ENCODE data around the gene ZNF638.
"Not testable (repeated sequence)": the region's sequence is repeated elsewhere in the genome, so short reads cannot be mapped to it uniquely, and the experiment has no call there.

Gene ZNF638

DNA sequence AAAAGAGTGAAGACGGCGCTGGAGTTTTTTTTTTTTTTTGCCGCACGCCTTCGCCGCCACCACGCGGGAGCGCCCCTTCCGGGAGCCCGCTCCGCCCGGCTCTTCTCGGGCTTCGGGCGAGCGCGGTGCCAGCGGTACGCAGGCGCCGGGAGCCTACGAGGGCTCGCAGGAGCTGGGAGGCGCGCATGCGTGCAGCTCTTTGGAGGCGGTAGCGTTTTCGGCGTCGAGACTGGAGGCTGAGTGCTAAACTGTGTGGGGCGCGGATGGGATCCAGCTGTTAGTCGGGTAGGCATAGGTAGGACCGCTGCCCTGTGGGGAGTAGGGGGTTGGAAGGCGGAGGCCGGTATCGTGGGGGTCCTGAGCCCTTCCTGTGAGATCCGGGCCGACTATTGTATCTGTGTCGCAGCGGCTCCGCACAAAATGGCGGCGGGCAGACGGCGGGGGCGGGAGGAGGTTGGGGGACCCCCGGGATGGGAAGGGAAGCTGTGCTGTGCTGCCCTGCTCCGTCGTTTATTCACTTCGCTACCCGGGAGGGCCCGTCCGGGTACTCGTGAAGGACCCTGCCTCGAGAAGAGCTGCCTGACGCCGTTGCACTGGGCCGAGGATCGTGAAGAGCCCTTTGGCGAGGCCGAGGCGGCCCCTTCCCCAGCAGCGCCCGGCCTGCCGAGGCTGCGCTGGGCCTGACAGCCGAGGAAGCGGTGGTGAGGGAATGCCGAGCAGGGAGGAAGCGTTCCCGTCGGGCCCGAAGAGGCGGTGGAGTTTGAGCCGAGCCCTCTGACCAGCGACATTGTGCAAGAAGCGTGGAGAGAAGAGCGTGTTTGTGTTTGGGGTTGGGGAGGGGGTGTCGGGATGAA lies at the start of gene ZNF638:
Gene ZNF638, plus strand, starts transcription at position 202 of the 854 bp plus-strand sequence. CDS start 17,173 bp downstream, outside the sequence.
- peak; percentile 85 to 86 for DNase-seq (ENCODE audit: low read depth in 2 of 2)

- no peak for DNase-seq (ENCODE audit: low read depth in 2 of 2)
Measured at GRCh38 chr2:71281950-71282349, 49.6 kb upstream of the ZNF638 start.

- DNase-seq (ENCODE audit: low read depth in 2 of 2): no peak
Measured at GRCh38 chr2:71282493-71282892, 49.1 kb upstream of the ZNF638 start.

DNA sequence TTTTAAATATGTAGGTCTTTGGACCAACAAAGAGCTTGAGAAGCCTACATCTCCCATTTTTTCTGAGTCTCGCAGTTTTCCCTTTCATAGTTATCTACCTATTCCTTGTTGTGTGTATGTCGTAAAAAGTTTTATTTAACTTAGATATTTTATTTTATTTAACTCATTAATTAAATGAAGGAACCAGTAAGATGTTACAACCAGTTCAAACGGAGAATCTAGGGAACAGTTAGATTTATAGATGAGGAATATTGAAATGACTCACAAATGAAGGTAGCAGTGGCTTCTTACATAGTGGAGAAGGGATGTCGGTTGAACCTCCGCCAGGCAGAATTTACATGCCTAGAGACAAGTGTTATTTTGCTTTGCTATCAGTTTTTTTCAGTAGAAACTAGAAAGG lies 48.5 kb upstream of the ZNF638 start:
- DNase-seq (ENCODE audit: low read depth in 2 of 2): no peak

GRCh38 chr2:71285706-71286105 lies 45.9 kb upstream of the ZNF638 start:
- DNase-seq (ENCODE audit: low read depth in 2 of 2): no peak

GRCh38 chr2:71291398-71291797 lies 40.2 kb upstream of the ZNF638 start:
- DNase-seq (ENCODE audit: low read depth in 2 of 2): no peak

- no peak for DNase-seq (ENCODE audit: low read depth in 2 of 2)
Measured at GRCh38 chr2:71292159-71292558, 39.4 kb upstream of the ZNF638 start.

GRCh38 chr2:71298914-71299313 lies 32.7 kb upstream of the ZNF638 start:
- no peak for DNase-seq (ENCODE audit: low read depth in 2 of 2)

DNA sequence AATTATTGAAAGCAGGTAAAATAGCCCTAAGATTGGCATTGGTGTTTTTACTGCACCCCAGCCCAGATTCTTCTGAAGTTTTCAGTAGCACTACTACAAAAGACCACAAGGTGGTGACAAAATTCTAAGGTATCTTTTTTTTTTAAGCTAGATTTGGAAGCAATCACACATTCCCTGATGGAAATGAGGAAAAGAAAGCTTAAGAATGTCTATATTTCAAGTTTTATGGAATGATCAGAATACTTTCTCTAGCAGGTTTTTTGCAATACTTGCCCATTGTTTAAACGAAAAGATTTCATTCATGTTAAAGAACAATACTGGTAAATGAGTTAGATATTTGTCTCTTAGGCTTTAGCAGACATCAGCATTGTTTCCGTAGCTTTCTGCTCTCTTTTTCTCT lies 32.1 kb upstream of the ZNF638 start:
- no peak for DNase-seq (ENCODE audit: low read depth in 2 of 2)

DNA sequence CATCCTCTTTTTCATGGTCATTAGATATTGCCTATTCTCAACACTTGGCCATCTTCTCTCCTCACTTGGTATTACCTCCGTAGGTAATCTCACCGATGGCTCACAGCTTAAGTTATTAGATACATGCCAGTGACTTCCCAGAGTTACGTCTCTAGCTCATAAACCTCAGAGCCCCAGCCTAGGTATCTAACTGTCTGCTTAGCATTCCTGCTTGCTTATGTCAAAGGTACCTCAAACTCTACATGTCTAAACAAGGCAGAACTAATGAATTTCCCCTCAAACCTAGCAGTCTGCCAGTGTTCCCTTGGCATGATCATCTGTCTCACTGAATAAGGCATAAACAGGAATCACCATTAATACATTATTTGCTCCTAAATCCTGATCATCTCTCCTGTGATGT lies 27.7 kb upstream of the ZNF638 start:
- DNase-seq (ENCODE audit: low read depth in 2 of 2): no peak

DNA sequence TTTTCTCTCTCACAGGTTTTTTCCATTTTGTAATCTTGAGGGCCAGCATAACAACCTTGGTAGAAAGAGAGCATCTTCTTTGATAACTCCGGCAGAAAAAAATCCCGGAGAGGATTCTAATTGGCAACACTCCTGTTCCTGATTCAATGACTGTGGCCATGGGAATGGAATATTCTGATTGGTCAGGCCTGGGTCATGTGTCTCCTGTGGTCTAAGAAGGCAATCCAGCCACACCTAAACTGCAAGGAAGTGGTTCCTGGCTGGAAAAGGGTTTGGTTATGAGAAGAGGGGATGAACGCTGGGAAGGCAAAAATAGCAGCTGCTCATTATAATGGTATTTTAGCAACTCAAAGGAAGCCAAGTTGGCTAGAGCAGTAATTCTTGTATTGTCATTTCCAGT lies 24.8 kb upstream of the ZNF638 start:
- DNase-seq (ENCODE audit: low read depth in 2 of 2): no peak

- no peak for DNase-seq (ENCODE audit: low read depth in 2 of 2)
Measured at GRCh38 chr2:71313016-71313766, 18.4 kb upstream of the ZNF638 start.

- DNase-seq (ENCODE audit: low read depth in 2 of 2): no peak
Measured at GRCh38 chr2:71317060-71317459, 14.5 kb upstream of the ZNF638 start.

DNA sequence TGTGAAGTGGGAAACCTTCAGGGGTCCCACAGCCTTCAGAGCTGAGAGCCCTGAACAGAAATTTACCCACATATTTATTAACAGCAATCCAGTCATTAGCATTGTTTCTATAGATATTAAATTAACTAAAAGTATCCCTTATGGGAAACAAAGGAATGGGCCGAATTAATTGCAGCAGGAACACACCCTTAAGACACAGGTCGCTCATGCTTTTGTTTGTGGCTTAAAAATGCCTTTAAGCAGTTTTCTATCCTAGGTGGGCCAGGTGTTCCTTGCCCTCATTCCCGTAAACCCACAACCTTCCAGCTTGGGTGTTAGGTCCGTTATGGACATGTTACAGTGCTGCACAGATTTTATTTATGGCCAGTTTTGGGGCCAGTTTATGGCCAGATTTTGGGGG lies 13.7 kb upstream of the ZNF638 start:
- DNase-seq (ENCODE audit: low read depth in 2 of 2): not testable (repeated sequence)

DNA sequence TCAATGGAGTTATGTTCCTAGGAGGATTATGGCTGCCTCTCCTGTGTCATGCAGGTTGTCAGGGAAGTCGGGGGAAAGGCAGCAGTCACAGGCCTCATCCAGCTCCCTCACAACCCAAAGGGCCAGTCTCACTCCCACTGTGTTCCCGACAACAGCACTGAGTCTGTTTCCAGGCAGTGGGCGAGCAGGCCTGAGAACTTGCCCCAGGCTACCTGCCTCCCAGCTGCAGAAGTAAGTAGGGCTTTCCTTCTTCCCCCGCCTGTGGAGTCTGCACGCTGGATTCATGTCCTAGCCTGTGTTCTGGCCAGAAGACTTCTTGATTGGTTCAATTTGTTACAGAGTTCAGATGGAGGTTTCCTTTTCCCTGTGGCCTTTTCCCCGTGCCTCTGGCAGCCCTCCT lies 8.2 kb upstream of the ZNF638 start:
- DNase-seq (ENCODE audit: low read depth in 2 of 2): no peak

GRCh38 chr2:71326968-71327367 lies 4.6 kb upstream of the ZNF638 start:
- DNase-seq (ENCODE audit: low read depth in 2 of 2): no peak

GRCh38 chr2:71327916-71328315 lies 3.7 kb upstream of the ZNF638 start:
- no peak for DNase-seq (ENCODE audit: low read depth in 2 of 2)

- DNase-seq (ENCODE audit: low read depth in 2 of 2): no peak
Measured at GRCh38 chr2:71330155-71330554, 1.4 kb upstream of the ZNF638 start.

GRCh38 chr2:71330585-71331330 lies 824 bp upstream of the ZNF638 start:
- DNase-seq (ENCODE audit: low read depth in 2 of 2): no peak

DNA sequence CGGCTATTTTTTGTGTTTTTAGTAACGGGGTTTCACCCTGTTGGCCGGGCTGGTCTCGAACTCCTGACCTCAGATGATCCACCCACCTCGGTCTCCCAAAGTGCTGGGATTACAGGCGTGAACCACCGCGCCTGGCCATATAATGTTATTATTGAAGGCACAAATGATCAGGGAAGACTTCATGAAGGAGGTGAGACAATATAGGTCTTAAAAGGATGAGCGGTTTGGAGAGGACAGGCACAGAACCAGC lies 326 bp upstream of the ZNF638 start:
- DNase-seq (ENCODE audit: low read depth in 2 of 2): not testable (repeated sequence)

DNA sequence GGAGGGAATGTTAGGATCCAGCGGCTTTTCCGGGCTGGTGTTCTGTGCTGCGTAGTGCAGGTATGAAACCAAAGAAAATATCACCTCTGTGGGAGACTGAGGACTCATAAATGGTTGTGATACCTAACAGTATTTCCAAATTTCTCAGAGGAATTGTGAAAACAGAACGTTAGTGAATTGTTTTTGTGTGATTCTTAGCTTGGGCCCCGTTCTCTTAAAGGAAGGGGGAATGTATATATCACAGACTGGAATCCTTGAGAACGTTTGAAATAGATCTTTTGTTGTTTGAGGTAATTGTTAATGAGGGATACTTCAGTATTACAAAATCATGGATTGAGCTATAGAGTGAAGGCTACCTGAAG lies 834 bp downstream of the ZNF638 start:
- no peak for DNase-seq (ENCODE audit: low read depth in 2 of 2)

GRCh38 chr2:71333619-71334018 lies 2.0 kb downstream of the ZNF638 start:
- DNase-seq (ENCODE audit: low read depth in 2 of 2): no peak

- no peak for DNase-seq (ENCODE audit: low read depth in 2 of 2)
Measured at GRCh38 chr2:71336384-71336783, 4.8 kb downstream of the ZNF638 start.

All from stimulated activated CD8-positive, alpha-beta memory T cell treated with anti-CD3 and anti-CD28 coated beads, Interleukin-15, amount 100 ng/mL, for 48 hours (primary cell).